Suprapubic skin (tissue), 4 donors: ENCODE data around the gene ATP5F1B.
"Not testable (repeated sequence)": the region's sequence is repeated elsewhere in the genome, so short reads cannot be mapped to it uniquely, and the experiment has no call there.

Experiments
- EP300 ChIP-seq: sonication (generic); formaldehyde crosslinking; IDR thresholded peaks from one replicate; pipeline ENCODE4 v1.6.1; 2017; ENCODE audit warnings: antibody characterized with exemption
- POLR2A ChIP-seq, 2 donors: fragments of 450-650 bp; IDR thresholded peaks; one replicate each; pipeline ENCODE4 v1.6.1; 2017; ENCODE audit warnings: antibody characterized with exemption in 2 of 2, mild to moderate bottlenecking in 2 of 2, moderate library complexity in 2 of 2
- POLR2AphosphoS5 ChIP-seq, 3 donors: sonication (generic); formaldehyde crosslinking; IDR thresholded peaks; one replicate each; pipeline ENCODE4 v1.6.1; 2017; ENCODE audit warnings: antibody characterized with exemption in 3 of 3
- TF ChIP-seq, protein P1 (sequence below), 2 donors: fragments of 200-600 bp in 1 of 2; fragments of 450-650 bp in 1 of 2; sonication (generic) in 1 of 2; IDR thresholded peaks; one replicate each; pipeline ENCODE4 v1.5.1; 2016 to 2019; ENCODE audit warnings: antibody characterized with exemption in 2 of 2, mild to moderate bottlenecking in 1 of 2, moderate library complexity in 1 of 2

DNA sequence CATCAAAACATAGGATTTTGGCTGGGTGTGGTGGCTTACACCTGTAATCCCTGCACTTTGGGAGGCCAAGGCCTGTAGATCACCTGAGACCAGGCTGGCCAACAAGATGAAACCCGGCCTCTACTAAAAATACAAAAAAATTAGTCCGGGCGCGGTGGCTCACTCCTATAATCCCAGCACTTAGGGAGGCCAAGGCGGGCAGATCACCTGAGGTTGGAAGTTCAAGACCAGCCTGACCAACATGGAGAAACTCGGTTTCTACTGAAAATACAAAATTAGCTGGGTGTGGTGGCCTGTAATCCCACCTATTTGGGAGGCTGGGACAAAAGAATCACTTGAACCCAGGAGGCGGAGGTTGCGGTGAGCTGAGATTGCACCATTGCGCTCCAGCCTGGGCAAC lies 2.2 kb upstream of the ATP5F1B start:
- TF ChIP-seq EP300; POLR2A (IDR thresholded peaks at IDR 0.05); POLR2AphosphoS5 (IDR thresholded peaks at IDR 0.05): not testable (repeated sequence)
- TF ChIP-seq, protein P1, sequence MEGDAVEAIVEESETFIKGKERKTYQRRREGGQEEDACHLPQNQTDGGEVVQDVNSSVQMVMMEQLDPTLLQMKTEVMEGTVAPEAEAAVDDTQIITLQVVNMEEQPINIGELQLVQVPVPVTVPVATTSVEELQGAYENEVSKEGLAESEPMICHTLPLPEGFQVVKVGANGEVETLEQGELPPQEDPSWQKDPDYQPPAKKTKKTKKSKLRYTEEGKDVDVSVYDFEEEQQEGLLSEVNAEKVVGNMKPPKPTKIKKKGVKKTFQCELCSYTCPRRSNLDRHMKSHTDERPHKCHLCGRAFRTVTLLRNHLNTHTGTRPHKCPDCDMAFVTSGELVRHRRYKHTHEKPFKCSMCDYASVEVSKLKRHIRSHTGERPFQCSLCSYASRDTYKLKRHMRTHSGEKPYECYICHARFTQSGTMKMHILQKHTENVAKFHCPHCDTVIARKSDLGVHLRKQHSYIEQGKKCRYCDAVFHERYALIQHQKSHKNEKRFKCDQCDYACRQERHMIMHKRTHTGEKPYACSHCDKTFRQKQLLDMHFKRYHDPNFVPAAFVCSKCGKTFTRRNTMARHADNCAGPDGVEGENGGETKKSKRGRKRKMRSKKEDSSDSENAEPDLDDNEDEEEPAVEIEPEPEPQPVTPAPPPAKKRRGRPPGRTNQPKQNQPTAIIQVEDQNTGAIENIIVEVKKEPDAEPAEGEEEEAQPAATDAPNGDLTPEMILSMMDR (IDR thresholded peaks at IDR 0.05) = not testable (repeated sequence)
